Measurements from ENCODE around the gene SH2D1B. TPM values are rescaled to one million over a fixed set of nuclear protein-coding genes. Genes with fewer than 3 reads are reported as not detected.
"Not testable (repeated sequence)": the region's sequence is repeated elsewhere in the genome, so short reads cannot be mapped to it uniquely, and the experiment has no call there.

Gene SH2D1B
- total RNA-seq, 1 experiment from 2014 or later = 0.34 TPM

DNA sequence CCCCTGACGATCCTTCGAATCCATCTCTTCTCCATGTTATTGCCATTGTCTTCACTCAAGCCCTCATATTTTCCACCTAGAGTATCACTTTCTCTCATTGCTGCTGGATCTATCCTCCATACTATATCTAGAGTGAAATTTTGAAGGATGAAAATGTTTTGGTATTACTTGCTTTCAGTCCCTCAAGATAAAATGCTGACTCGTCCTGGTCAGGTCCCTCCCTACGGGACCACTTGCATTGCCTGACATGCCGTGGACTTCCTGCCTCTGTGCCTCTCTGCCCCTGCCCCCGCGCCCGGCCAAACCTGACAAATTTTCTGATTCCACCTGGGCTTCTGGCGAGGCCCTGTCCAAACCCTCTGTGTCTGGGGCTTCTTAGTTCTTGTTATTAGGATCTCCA lies 58.9 kb downstream of the SH2D1B start:
- no peak for DNase-seq (ENCODE audit: low spot score)
- no peak for TF ChIP-seq EZH2 (IDR thresholded peaks at IDR 0.05; ENCODE audit: borderline replicate concordance, low read depth, low read length, poor library complexity, severe bottlenecking)
- TF ChIP-seq, protein P1, sequence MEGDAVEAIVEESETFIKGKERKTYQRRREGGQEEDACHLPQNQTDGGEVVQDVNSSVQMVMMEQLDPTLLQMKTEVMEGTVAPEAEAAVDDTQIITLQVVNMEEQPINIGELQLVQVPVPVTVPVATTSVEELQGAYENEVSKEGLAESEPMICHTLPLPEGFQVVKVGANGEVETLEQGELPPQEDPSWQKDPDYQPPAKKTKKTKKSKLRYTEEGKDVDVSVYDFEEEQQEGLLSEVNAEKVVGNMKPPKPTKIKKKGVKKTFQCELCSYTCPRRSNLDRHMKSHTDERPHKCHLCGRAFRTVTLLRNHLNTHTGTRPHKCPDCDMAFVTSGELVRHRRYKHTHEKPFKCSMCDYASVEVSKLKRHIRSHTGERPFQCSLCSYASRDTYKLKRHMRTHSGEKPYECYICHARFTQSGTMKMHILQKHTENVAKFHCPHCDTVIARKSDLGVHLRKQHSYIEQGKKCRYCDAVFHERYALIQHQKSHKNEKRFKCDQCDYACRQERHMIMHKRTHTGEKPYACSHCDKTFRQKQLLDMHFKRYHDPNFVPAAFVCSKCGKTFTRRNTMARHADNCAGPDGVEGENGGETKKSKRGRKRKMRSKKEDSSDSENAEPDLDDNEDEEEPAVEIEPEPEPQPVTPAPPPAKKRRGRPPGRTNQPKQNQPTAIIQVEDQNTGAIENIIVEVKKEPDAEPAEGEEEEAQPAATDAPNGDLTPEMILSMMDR (conservative IDR thresholded peaks at IDR 0.05; ENCODE audit: low read depth, low read length) = no peak
- H3K4me1 ChIP-seq (ENCODE audit: insufficient read depth, low read length, poor library complexity, severe bottlenecking) = peaks cover 30% of the 10 kb centered on the region
- no TSS peak for BruUV-seq (replicated peaks)
- CTCF ChIA-PET = no interaction called here
- H3K27me3 ChIP-seq (replicated peaks; ENCODE audit: insufficient read depth, low read depth, low read length, poor library complexity) = no peaks in the 10 kb centered on the region
- H3K27ac ChIP-seq (ENCODE audit: low read depth, low read length, poor library complexity, severe bottlenecking) = no peak overlapping the region
- intact Hi-C loops (cut with micrococcal nuclease; ENCODE audit: unreplicated experiment) = no loop called here
- no peak overlapping the region for H3K4me3 ChIP-seq (ENCODE audit: low read depth, low read length, poor library complexity, severe bottlenecking)
- no peaks in the 10 kb centered on the region for H3K9me3 ChIP-seq (ENCODE audit: low read depth, low read length, poor library complexity, severe bottlenecking)
- peaks cover 19% of the 10 kb centered on the region for H3K36me3 ChIP-seq (ENCODE audit: insufficient read depth, low read length, poor library complexity, severe bottlenecking)
- POLR2A ChIA-PET (ENCODE audit: low non-redundant PET) = no interaction called here

DNA sequence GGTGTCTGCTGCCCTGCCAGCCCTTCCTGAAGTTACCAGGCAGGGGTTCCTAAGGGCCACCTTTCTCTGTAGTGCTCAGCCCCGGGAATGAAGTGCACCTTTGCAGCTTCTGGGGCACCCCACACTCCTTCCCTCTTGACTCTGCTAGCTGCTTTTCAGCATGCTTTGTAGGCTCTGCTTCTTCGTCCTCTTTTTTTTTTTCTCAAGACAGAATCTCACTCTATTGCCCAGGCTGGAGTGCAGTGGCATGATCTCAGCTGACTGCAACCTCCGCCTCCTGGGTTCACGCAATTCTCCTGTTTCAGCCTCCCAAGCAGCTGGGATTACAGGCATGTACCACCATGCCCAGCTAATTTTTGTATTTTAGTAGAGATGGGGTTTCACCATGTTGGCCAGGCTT lies 60.1 kb downstream of the SH2D1B start:
- peaks cover 25% of the 10 kb centered on the region for H3K4me1 ChIP-seq (ENCODE audit: insufficient read depth, low read length, poor library complexity, severe bottlenecking)
- CTCF ChIA-PET; BruUV-seq (replicated peaks); H3K9me3 ChIP-seq (ENCODE audit: low read depth, low read length, poor library complexity, severe bottlenecking); POLR2A ChIA-PET (ENCODE audit: low non-redundant PET); H3K27ac ChIP-seq (ENCODE audit: low read depth, low read length, poor library complexity, severe bottlenecking); DNase-seq (ENCODE audit: low spot score); H3K27me3 ChIP-seq (replicated peaks; ENCODE audit: insufficient read depth, low read depth, low read length, poor library complexity); H3K4me3 ChIP-seq (ENCODE audit: low read depth, low read length, poor library complexity, severe bottlenecking); intact Hi-C loops (cut with micrococcal nuclease; ENCODE audit: unreplicated experiment): not testable (repeated sequence)
- peaks cover 16% of the 10 kb centered on the region for H3K36me3 ChIP-seq (ENCODE audit: insufficient read depth, low read length, poor library complexity, severe bottlenecking)

DNA sequence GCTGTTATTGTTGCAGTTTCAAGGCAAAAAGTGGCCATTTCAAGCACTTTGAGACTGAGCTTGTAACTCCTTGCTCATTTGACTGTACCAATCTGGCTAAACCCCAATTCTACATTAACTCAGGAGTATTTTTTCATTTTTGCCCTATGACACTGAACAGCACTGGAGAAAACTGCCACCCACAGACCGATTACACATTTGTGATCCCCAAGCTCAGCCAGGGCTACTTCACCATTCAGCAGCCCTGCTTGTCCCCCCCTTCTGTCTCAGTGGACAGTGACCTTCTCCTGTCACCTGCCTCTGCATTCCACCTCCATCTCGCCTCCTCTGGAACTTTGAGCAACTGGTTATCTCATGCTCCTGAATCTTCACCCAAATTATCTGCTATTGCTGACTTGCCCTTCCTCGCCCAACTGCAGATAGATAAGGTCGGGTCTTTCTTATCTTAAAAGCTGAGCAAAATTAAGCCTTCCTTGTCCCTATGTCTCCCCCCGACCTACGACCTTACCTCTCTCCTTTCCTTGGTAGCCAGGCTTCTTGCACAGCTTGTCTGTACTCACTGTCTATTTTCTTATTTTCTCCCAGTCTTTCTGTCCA lies 60.6 kb downstream of the SH2D1B start:
- no TSS peak for BruUV-seq (replicated peaks)

More for the DNA sequence above, 60.6 kb downstream of the SH2D1B start:
- intact Hi-C loops (cut with micrococcal nuclease; ENCODE audit: unreplicated experiment) = no loop called here
- TF ChIP-seq, protein P1 (conservative IDR thresholded peaks at IDR 0.05; ENCODE audit: low read depth, low read length) = no peak
- no peak for TF ChIP-seq EZH2 (IDR thresholded peaks at IDR 0.05; ENCODE audit: borderline replicate concordance, low read depth, low read length, poor library complexity, severe bottlenecking)
- ChIA-PET CTCF (no interaction called here), POLR2A (ENCODE audit: low non-redundant PET) (no interaction called here)
- Histone ChIP-seq H3K27ac (ENCODE audit: low read depth, low read length, poor library complexity, severe bottlenecking) (no peak overlapping the region), H3K4me3 (ENCODE audit: low read depth, low read length, poor library complexity, severe bottlenecking) (no peak overlapping the region), H3K9me3 (ENCODE audit: low read depth, low read length, poor library complexity, severe bottlenecking) (no peaks in the 10 kb centered on the region), H3K36me3 (ENCODE audit: insufficient read depth, low read length, poor library complexity, severe bottlenecking) (peaks cover 12% of the 10 kb centered on the region), H3K4me1 (ENCODE audit: insufficient read depth, low read length, poor library complexity, severe bottlenecking) (peaks cover 24% of the 10 kb centered on the region), H3K27me3 (replicated peaks; ENCODE audit: insufficient read depth, low read depth, low read length, poor library complexity) (no peaks in the 10 kb centered on the region)
- DNase-seq (ENCODE audit: low spot score) = no peak
